ENCODE measurements around the gene PTCH1.

Gene PTCH1

DNA sequence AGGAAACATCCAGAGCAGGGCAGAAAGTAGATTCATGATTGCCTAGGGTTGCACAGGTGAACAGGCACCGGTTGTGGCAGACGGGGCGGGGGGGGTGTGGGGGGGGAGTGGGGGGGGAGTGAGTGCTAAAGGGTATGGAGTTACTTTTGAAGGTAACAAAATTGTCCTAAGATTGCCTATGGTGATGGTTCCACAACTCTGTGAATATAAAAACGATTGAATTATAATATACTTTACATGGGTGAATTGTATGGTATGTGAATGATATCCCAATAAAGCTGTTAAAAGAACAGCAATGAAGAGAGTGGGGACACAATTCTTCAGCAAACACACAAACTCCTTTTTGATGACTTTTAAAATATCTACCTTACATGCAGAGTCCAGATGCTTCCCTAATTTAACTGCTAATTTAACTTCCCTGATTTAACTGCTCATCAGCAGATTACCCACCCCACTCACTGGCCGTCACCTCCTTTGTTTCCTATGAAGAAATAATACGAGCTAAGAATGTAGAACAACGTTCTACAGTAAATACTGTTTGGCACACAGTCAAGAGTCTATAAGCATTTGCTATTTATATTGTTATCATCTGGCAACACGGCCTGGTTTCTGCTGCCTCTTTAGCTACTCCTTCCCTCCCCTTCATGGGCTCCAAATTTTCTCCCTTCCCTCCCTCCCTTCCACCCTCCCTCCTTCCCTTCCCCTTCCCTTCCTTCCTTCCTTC is 83.5 kb downstream of the PTCH1 start:
- ChIA-PET POLR2A (no interaction called here), CTCF (no interaction called here)
- H3K4me3 ChIP-seq (ENCODE audit: low read depth, low read length), result no peak overlapping the region
- TF ChIP-seq ZNF544 (tag by site-specific recombination; IDR thresholded peaks at IDR 0.05), result no peak
- TF ChIP-seq, protein P1, sequence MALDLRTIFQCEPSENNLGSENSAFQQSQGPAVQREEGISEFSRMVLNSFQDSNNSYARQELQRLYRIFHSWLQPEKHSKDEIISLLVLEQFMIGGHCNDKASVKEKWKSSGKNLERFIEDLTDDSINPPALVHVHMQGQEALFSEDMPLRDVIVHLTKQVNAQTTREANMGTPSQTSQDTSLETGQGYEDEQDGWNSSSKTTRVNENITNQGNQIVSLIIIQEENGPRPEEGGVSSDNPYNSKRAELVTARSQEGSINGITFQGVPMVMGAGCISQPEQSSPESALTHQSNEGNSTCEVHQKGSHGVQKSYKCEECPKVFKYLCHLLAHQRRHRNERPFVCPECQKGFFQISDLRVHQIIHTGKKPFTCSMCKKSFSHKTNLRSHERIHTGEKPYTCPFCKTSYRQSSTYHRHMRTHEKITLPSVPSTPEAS (tag by site-specific recombination; IDR thresholded peaks at IDR 0.05), result no peak
- H3K4me1 ChIP-seq (ENCODE audit: control insufficient read depth, insufficient read depth, low read length), result no peaks in the 10 kb centered on the region
- no peak overlapping the region for H3K27ac ChIP-seq (ENCODE audit: extremely low read depth, low read depth, low read length)
- no peaks in the 10 kb centered on the region for H3K36me3 ChIP-seq (ENCODE audit: control insufficient read depth in 2 of 2, insufficient read depth in 1 of 2, low read length in 2 of 2)
- no peaks in the 10 kb centered on the region for H3K9me3 ChIP-seq (ENCODE audit: control insufficient read depth, insufficient read depth, low read depth, low read length)

DNA sequence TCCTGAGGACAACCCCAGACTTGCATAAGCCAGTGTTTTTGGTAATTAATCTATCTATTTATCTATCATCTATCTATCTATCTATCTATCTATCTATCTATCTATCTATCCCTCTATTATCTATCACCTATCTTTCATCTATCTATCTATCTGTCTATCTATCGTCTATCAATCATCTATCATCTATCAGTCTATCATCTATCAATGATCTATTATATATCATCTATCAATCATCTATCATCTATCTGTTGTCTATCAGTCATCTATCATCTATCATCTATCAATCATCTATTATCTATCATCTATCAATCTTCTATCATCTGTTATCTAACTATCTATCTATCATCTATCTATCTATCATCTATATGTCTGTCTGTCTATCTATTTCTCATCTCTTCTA is 85.5 kb downstream of the PTCH1 start:
- H3K4me1 ChIP-seq (ENCODE audit: control insufficient read depth, insufficient read depth, low read length), result no peaks in the 10 kb centered on the region
- no peak overlapping the region for H3K4me3 ChIP-seq (ENCODE audit: low read depth, low read length)
- no peaks in the 10 kb centered on the region for H3K9me3 ChIP-seq (ENCODE audit: control insufficient read depth, insufficient read depth, low read depth, low read length)
- no peak overlapping the region for H3K27ac ChIP-seq (ENCODE audit: extremely low read depth, low read depth, low read length)
- ChIA-PET CTCF (no interaction called here), POLR2A (no interaction called here)
- TF ChIP-seq SP3 (tag by site-specific recombination; IDR thresholded peaks at IDR 0.05), result no peak
- H3K36me3 ChIP-seq (ENCODE audit: control insufficient read depth in 2 of 2, insufficient read depth in 1 of 2, low read length in 2 of 2), result no peaks in the 10 kb centered on the region

DNA sequence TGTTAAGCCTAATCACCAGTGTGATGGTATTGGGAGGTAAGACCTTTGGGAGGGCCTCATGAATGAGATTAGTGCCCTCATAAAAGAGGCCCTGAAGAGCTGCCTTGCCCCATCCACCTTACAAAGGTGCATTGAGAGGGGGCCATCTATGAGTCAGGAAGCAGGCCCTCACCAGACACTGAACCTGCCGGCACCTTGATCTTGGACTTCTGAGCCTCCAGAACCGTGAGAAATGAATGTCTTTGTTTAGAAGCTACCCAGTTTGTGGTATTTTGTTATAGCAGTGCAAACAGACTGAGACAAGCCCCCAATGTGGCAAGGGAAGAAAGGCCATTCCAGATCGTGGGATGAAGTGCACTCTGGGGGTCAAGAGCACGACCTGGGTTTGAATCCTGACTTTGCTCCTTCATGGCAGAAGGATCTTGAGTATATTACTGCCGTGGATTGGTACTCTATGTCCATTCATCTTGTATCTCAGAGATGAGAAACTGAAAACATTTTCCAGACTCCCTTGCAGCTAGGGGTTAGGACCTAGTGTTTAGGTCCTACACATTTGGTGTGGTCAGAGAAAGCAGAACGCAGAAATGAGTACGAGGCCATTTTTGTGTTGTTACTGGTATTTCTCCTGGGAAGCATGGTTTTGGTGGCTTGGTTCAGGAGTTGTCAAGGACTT is 86.7 kb downstream of the PTCH1 start:
- ChIA-PET CTCF (no interaction called here), POLR2A (no interaction called here)
- no peak overlapping the region for H3K27ac ChIP-seq (ENCODE audit: extremely low read depth, low read depth, low read length)
- H3K9me3 ChIP-seq (ENCODE audit: control insufficient read depth, insufficient read depth, low read depth, low read length), result no peaks in the 10 kb centered on the region
- H3K4me3 ChIP-seq (ENCODE audit: low read depth, low read length), result no peak overlapping the region
- H3K4me1 ChIP-seq (ENCODE audit: control insufficient read depth, insufficient read depth, low read length), result no peaks in the 10 kb centered on the region
- TF ChIP-seq, protein P2, sequence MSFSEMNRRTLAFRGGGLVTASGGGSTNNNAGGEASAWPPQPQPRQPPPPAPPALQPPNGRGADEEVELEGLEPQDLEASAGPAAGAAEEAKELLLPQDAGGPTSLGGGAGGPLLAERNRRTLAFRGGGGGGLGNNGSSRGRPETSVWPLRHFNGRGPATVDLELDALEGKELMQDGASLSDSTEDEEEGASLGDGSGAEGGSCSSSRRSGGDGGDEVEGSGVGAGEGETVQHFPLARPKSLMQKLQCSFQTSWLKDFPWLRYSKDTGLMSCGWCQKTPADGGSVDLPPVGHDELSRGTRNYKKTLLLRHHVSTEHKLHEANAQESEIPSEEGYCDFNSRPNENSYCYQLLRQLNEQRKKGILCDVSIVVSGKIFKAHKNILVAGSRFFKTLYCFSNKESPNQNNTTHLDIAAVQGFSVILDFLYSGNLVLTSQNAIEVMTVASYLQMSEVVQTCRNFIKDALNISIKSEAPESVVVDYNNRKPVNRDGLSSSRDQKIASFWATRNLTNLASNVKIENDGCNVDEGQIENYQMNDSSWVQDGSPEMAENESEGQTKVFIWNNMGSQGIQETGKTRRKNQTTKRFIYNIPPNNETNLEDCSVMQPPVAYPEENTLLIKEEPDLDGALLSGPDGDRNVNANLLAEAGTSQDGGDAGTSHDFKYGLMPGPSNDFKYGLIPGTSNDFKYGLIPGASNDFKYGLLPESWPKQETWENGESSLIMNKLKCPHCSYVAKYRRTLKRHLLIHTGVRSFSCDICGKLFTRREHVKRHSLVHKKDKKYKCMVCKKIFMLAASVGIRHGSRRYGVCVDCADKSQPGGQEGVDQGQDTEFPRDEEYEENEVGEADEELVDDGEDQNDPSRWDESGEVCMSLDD (tag by site-specific recombination; IDR thresholded peaks at IDR 0.05), result no peak
- TF ChIP-seq SETDB1 (IDR thresholded peaks at IDR 0.05; ENCODE audit: insufficient read length, low read length) (peak; percentile 68), TRIM28 (IDR thresholded peaks at IDR 0.05; ENCODE audit: borderline replicate concordance, low read length) (peak; percentile 65; the same call in 1 of the 2 replicates)
- no peaks in the 10 kb centered on the region for H3K36me3 ChIP-seq (ENCODE audit: control insufficient read depth in 2 of 2, insufficient read depth in 1 of 2, low read length in 2 of 2)

DNA sequence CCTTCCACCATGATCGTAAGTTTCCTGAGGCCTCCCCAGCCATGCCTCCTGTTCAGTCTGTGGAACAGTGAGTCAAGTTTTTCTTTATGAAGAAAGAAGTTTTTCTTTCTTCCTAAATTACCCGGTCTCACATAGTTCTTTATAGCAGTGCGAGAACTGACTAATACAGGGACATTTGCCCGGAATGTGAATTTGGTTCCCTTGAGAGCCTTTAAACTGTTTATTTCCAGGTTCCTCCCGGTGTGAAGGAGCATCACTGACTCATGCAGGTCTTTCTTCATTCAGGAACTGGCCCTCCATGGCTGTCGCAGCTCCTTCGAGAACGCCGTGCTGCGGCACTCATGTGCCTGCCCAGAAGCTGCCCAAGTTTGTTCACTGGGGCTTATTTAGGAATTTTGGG is 87.7 kb downstream of the PTCH1 start:
- ChIA-PET POLR2A (no interaction called here), CTCF (no interaction called here)
- H3K36me3 ChIP-seq (ENCODE audit: control insufficient read depth in 2 of 2, insufficient read depth in 1 of 2, low read length in 2 of 2), result no peaks in the 10 kb centered on the region
- H3K27ac ChIP-seq (ENCODE audit: extremely low read depth, low read depth, low read length), result no peak overlapping the region
- no peak overlapping the region for H3K4me3 ChIP-seq (ENCODE audit: low read depth, low read length)
- H3K4me1 ChIP-seq (ENCODE audit: control insufficient read depth, insufficient read depth, low read length), result no peaks in the 10 kb centered on the region
- H3K9me3 ChIP-seq (ENCODE audit: control insufficient read depth, insufficient read depth, low read depth, low read length), result no peaks in the 10 kb centered on the region
- TF ChIP-seq, protein P3, sequence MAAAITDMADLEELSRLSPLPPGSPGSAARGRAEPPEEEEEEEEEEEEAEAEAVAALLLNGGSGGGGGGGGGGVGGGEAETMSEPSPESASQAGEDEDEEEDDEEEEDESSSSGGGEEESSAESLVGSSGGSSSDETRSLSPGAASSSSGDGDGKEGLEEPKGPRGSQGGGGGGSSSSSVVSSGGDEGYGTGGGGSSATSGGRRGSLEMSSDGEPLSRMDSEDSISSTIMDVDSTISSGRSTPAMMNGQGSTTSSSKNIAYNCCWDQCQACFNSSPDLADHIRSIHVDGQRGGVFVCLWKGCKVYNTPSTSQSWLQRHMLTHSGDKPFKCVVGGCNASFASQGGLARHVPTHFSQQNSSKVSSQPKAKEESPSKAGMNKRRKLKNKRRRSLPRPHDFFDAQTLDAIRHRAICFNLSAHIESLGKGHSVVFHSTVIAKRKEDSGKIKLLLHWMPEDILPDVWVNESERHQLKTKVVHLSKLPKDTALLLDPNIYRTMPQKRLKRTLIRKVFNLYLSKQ (tag by site-specific recombination; IDR thresholded peaks at IDR 0.05; ENCODE audit: borderline replicate concordance), result no peak
- TF ChIP-seq ZNF274 (IDR thresholded peaks at IDR 0.05; ENCODE audit: low read length) (no peak), ZNF274 (tag by site-specific recombination; IDR thresholded peaks at IDR 0.05; ENCODE audit: borderline replicate concordance) (no peak), OSR2 (tag by site-specific recombination; IDR thresholded peaks at IDR 0.05) (no peak), ZSCAN16 (tag by site-specific recombination; IDR thresholded peaks at IDR 0.05) (no peak), ZNF391 (tag by site-specific recombination; IDR thresholded peaks at IDR 0.05; ENCODE audit: borderline replicate concordance, low read depth) (no peak), YY2 (tag by site-specific recombination; IDR thresholded peaks at IDR 0.05) (no peak)
- TF ChIP-seq, protein P4, sequence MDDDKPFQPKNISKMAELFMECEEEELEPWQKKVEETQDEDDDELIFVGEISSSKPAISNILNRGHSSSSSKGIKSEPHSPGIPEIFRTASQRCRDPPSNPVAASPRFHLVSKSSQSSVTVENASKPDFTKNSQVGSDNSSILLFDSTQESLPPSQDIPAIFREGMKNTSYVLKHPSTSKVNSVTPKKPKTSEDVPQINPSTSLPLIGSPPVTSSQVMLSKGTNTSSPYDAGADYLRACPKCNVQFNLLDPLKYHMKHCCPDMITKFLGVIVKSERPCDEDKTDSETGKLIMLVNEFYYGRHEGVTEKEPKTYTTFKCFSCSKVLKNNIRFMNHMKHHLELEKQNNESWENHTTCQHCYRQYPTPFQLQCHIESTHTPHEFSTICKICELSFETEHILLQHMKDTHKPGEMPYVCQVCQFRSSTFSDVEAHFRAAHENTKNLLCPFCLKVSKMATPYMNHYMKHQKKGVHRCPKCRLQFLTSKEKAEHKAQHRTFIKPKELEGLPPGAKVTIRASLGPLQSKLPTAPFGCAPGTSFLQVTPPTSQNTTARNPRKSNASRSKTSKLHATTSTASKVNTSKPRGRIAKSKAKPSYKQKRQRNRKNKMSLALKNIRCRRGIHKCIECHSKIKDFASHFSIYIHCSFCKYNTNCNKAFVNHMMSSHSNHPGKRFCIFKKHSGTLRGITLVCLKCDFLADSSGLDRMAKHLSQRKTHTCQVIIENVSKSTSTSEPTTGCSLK (tag by site-specific recombination; IDR thresholded peaks at IDR 0.05), result no peak
- TF ChIP-seq, protein P5, sequence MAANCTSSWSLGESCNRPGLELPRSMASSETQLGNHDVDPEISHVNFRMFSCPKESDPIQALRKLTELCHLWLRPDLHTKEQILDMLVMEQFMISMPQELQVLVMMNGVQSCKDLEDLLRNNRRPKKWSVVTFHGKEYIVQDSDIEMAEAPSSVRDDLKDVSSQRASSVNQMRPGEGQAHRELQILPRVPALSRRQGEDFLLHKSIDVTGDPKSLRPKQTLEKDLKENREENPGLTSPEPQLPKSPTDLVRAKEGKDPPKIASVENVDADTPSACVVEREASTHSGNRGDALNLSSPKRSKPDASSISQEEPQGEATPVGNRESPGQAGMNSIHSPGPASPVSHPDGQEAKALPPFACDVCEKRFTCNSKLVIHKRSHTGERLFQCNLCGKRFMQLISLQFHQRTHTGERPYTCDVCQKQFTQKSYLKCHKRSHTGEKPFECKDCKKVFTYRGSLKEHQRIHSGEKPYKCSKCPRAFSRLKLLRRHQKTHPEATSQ (tag by site-specific recombination; IDR thresholded peaks at IDR 0.05), result no peak
- TF ChIP-seq, protein P6, sequence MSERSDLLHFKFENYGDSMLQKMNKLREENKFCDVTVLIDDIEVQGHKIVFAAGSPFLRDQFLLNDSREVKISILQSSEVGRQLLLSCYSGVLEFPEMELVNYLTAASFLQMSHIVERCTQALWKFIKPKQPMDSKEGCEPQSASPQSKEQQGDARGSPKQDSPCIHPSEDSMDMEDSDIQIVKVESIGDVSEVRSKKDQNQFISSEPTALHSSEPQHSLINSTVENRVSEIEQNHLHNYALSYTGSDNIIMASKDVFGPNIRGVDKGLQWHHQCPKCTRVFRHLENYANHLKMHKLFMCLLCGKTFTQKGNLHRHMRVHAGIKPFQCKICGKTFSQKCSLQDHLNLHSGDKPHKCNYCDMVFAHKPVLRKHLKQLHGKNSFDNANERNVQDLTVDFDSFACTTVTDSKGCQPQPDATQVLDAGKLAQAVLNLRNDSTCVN (tag by site-specific recombination; optimal IDR thresholded peaks at IDR 0.05), result no peak

All from HEK293 (cell line).